ENCODE results near the gene FAF1. TPM values are rescaled to one million over a fixed set of nuclear protein-coding genes. Genes with fewer than 3 reads are reported as not detected.
A peak's percentile ranks its signal among the peaks of the same experiment; 100 is the strongest.
"Not testable (repeated sequence)": the region's sequence is repeated elsewhere in the genome, so short reads cannot be mapped to it uniquely, and the experiment has no call there.

Gene FAF1
- total RNA-seq, 4 donors from 2014 or later: 32.3 to 51.4 (median 36.1) TPM

DNA sequence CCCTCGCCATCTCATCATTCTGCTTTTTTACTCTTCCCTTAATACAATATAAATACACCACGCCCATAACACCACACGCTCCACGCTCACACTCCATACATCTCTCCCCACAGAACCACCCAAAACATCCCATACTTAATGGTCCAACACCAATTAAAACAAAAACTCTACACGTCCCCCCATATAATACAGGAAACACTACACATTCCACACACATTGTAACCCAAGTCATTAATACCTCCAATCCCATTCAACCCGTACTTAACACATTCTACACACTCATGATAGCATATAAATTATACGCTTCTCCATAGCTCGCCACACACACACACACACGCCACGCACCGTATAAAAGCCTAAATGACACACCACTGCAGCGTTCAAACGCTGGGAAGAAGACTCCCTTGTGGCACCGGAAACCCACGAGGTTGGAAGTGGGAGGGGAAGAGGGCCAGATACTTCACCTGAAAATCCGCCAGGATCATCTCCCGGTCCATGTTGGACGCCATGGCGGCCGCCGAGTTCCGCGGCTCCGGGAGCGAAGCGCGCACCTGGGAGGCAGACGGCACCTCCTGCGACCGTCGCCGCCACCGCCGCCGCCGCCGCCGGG lies 659 bp downstream of the FAF1 start:
- no peak for DNase-seq (ENCODE audit: low spot score)
- TF ChIP-seq, protein P1, sequence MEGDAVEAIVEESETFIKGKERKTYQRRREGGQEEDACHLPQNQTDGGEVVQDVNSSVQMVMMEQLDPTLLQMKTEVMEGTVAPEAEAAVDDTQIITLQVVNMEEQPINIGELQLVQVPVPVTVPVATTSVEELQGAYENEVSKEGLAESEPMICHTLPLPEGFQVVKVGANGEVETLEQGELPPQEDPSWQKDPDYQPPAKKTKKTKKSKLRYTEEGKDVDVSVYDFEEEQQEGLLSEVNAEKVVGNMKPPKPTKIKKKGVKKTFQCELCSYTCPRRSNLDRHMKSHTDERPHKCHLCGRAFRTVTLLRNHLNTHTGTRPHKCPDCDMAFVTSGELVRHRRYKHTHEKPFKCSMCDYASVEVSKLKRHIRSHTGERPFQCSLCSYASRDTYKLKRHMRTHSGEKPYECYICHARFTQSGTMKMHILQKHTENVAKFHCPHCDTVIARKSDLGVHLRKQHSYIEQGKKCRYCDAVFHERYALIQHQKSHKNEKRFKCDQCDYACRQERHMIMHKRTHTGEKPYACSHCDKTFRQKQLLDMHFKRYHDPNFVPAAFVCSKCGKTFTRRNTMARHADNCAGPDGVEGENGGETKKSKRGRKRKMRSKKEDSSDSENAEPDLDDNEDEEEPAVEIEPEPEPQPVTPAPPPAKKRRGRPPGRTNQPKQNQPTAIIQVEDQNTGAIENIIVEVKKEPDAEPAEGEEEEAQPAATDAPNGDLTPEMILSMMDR (IDR thresholded peaks at IDR 0.05): no peak
- ATAC-seq (ENCODE audit: low FRiP score): peak; percentile 60

DNA sequence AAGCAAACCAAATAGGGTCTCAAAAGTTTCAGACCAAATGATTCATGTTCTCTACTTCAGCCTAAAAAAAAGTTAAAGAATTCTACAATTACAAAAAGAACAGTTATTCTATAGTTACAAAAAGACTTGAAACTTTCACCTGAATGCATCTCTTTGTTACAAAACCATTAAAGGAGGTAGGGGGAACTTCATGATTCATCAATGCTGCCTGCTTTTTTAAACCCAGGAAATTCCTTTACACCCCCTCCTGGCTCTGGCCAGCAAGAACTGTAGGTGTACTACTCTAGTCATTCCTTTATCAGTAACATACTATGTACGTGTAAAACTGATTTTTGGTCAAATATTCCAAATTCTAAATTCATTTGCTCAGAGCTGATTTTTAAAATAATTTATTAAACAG lies 5.0 kb downstream of the FAF1 start:
- no peak for ATAC-seq (ENCODE audit: low FRiP score)
- no peak for DNase-seq (ENCODE audit: low spot score)
- TF ChIP-seq, protein P1 (IDR thresholded peaks at IDR 0.05): no peak

DNA sequence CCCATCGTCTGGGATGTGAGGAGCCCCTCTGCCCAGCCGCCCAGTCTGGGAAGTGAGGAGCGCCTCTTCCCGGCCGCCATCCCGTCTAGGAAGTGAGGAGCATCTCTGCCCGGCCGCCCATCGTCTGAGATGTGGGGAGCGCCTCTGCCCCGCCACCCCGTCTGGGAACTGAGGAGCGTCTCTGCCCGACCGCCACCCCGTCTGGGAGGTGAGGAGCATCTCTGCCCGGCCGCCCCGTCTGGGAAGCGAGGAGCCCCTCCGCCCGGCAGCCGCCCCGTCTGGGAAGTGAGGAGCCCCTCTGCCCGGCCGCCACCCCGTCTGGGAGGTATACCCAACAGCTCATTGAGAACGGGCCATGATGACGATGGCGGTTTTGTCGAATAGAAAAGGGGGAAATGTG lies 7.5 kb downstream of the FAF1 start:
- not testable (repeated sequence) for ATAC-seq (ENCODE audit: low FRiP score); DNase-seq (ENCODE audit: low spot score)

DNA sequence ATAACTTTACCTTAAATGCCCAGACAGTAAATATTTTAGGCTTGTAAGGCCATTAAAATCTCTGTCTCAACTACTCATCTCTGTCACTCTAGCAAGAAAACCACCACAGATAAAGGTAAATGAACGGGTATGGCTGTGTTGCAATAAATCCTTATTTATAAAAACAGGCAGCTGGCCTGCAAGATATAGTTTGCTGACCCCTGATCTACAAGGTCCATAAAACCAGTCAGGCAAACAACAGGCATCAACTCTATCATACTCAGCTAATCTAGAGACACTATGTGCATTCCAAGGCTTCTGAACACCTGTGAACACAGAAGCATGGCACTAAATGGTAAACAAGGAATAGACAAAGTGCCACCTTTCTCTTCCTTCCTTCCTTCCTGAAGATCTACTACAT lies 9.7 kb downstream of the FAF1 start:
- ATAC-seq (ENCODE audit: low FRiP score) (no peak), DNase-seq (ENCODE audit: low spot score) (no peak)
- TF ChIP-seq, protein P1 (IDR thresholded peaks at IDR 0.05): no peak

DNA sequence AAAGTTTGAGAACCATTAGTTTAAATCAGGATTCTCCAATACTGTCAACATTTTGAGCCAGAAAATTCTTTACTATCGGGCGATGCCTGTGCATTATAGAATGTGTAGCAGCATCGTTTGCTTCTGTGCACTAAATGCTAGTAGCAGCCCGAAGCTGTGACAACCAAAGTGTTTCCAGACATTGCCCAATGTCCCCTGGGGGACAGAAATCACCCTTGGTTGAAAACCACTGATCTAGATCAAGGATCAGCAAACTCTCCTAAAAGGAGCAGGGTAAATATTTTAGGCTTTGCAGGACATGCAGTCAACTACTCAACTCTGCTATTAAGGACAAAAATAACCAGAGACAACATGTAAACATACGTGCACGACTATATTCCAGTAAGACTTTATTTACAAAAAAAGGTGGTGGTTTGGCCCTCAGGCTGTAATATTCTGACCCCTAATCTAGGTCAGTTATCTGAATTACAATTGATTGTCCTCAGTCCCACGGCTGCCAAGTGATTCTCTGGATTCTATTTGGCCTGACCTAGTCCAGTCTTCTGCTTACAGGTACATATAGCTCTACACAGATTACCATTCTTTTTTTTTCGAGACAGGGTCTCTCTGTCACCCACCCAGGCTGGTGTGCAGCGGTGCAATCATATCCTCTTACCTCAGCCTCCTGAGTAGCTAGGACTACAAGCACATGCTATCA lies 10.6 kb downstream of the FAF1 start:
- TF ChIP-seq, protein P1 (IDR thresholded peaks at IDR 0.05): no peak
- DNase-seq (ENCODE audit: low spot score) (no peak), ATAC-seq (ENCODE audit: low FRiP score) (no peak)

DNA sequence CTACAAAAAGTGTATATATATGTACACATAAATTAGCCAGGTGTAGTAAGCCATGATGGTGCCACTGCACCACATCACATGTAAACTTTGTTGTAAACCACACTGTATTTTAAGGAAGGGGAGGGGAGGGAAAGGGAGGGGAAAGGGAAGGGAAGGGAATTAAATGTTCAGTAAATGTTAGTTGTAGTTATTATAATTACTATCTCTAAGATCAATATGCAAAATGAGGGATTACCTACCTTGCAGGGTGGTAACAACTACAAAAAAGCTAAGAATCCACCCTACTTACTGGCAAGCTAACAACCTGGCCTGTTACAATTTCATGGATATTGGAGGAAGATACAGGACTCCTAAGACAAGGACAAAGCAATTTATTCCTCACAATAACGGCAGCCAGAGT lies 17.7 kb downstream of the FAF1 start:
- DNase-seq (ENCODE audit: low spot score) (no peak), ATAC-seq (ENCODE audit: low FRiP score) (no peak)
- TF ChIP-seq, protein P1 (IDR thresholded peaks at IDR 0.05): no peak

GRCh38 chr1:50940291-50940690 lies 19.8 kb downstream of the FAF1 start:
- ATAC-seq (ENCODE audit: low FRiP score) (no peak), DNase-seq (ENCODE audit: low spot score) (no peak)
- TF ChIP-seq, protein P1 (IDR thresholded peaks at IDR 0.05): no peak
